Transverse colon (tissue), 4 donors: Measurements from ENCODE around the gene CDCA7L. TPM values are rescaled to one million over a fixed set of nuclear protein-coding genes. Genes with fewer than 3 reads are reported as not detected.
A peak's percentile ranks its signal among the peaks of the same experiment; 100 is the strongest.
"Not testable (repeated sequence)": the region's sequence is repeated elsewhere in the genome, so short reads cannot be mapped to it uniquely, and the experiment has no call there.

Experiments used
- DNase-seq: peaks from one replicate; pipeline ENCODE4 v3.0.0-alpha.2; 2019
- H3K27ac ChIP-seq, 4 donors: fragments of 200-600 bp; sonication (generic); 2 replicates each; pipeline ENCODE4 v1.5.1; 2016 to 2018; ENCODE audit warnings: inconsistent platforms in 4 of 4
- H3K27me3 ChIP-seq: fragments of 200-600 bp; sonication (generic); 2 replicates; pipeline ENCODE4 v1.5.1; 2017; ENCODE audit warnings: inconsistent platforms
- H3K36me3 ChIP-seq, 4 donors: fragments of 200-600 bp; sonication (generic); 2 replicates each; pipeline ENCODE4 v1.5.1; 2017 to 2019; ENCODE audit warnings: inconsistent platforms in 4 of 4
- H3K4me1 ChIP-seq, 4 donors: fragments of 200-600 bp; sonication (generic); 2 replicates each; pipeline ENCODE4 v1.5.1; 2017 to 2020; ENCODE audit warnings: inconsistent platforms in 4 of 4
- H3K4me3 ChIP-seq, 4 donors: fragments of 200-600 bp; sonication (generic); 1 replicate in 1 of 4; 2 replicates in 3 of 4; pipeline versions ENCODE4 v1.5.1 to v1.6.1; 2017 to 2019; ENCODE audit warnings: inconsistent platforms in 4 of 4
- H3K9me3 ChIP-seq, 2 donors: fragments of 200-600 bp; sonication (generic); 2 replicates each; pipeline ENCODE4 v1.5.1; 2017 to 2019; ENCODE audit warnings: inconsistent platforms in 2 of 2
- CTCF ChIP-seq, 5 experiments: fragments of 200-600 bp in 3 of 5; fragments of 450-650 bp in 2 of 5; sonication (generic) in 3 of 5; IDR thresholded peaks; 1 replicate in 2 of 5; 2 replicates in 3 of 5; pipeline ENCODE4 v1.5.1; 2016 to 2017; ENCODE audit warnings: antibody characterized with exemption in 5 of 5, inconsistent platforms in 3 of 5, mild to moderate bottlenecking in 2 of 5, moderate library complexity in 1 of 5
- EP300 ChIP-seq: sonication (generic); formaldehyde crosslinking; IDR thresholded peaks from one replicate; pipeline ENCODE4 v1.6.1; 2017; ENCODE audit warnings: antibody characterized with exemption, low read depth
- POLR2A ChIP-seq: fragments of 450-650 bp; IDR thresholded peaks from one replicate; pipeline ENCODE4 v1.6.1; 2016; ENCODE audit warnings: antibody characterized with exemption, mild to moderate bottlenecking, moderate library complexity
- POLR2AphosphoS5 ChIP-seq, 3 donors: sonication (generic); formaldehyde crosslinking; IDR thresholded peaks; one replicate each; pipeline ENCODE4 v1.6.1; 2016; ENCODE audit warnings: antibody characterized with exemption in 3 of 3
- WGBS, 2 donors: methylation state at CpG; one replicate each; pipeline ENCODE4 v1.1.5; 2018; ENCODE audit warnings: low coverage in 1 of 2; 5-methylcytosine and 5-hydroxymethylcytosine counted together
- in situ Hi-C, 4 donors: fragments of 200-750 bp; cut with MboI; loops; one replicate each; pipeline versions ENCODE4 v1.15.0 to v1.15.1; 2017; ENCODE audit warnings: low sequenced_read_pairs in 3 of 4, low pct_ligation_motif_present in 1 of 4, low pct_unique_long_range_greater_than_20kb in 1 of 4
- intact Hi-C: fragments of 100-400 bp; cut with DNase I; formaldehyde crosslinking; loops from one replicate; pipeline ENCODE4 v1.15.1; 2023; ENCODE audit warnings: low total_unique reads
- total RNA-seq, 4 donors: library from RNA; depleted of rRNA; stranded (reverse); fragments of >200 nt; gene quantifications; one replicate each; pipeline ENCODE4 v1.1.0, GENCODE V29; 2016

The CDCA7L gene
- total RNA-seq, 4 donors from 2014 or later: 9.0 to 24.0 (median 13.2) TPM

DNA sequence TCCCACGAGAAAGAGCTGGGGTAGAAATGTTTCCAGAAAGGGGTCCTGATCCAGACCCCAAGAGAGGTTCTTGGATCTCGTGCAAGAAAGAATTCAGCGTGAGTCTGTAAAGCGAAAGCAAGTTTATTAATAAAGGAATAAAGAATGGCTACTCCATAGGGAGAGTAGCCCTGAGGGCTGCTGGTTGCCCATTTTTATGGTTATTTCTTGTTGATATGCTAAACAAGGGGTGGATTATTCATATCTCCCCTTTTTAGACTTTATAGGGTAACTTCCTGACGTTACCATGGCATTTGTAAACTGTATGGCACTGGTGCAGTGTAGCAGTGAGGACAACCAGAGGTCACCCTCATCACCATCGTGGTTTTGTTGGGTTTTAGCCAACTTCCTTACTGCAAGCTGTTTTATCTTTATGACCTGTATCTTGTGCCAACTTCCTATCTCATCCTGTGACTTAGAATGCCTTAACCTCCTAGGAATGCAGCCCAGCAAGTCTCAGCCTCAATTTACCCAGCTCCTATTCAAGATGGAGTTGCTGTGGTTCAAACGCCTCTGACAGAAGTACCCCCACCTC lies 80.0 kb downstream of the CDCA7L start:
- H3K27me3 ChIP-seq, H3K4me1 ChIP-seq, intact Hi-C loops, H3K36me3 ChIP-seq, H3K27ac ChIP-seq, H3K4me3 ChIP-seq, H3K9me3 ChIP-seq, in situ Hi-C loops: not testable (repeated sequence)
- TF ChIP-seq POLR2AphosphoS5 (IDR thresholded peaks at IDR 0.05): peak in 1 of 3 donors; percentile 39
- DNase-seq: peak; percentile 63
- WGBS, 2 donors: 45 to 58% methylated on average over 6 to 7 of the region's 7 CpGs

- no peak for DNase-seq
- 61 to 75% methylated on average over 3 to 6 of the region's 6 CpGs for WGBS, 2 donors
- in situ Hi-C loops (no loop called here), intact Hi-C loops (no loop called here)
- Histone ChIP-seq H3K27ac (no peak overlapping the region), H3K27me3 (no peaks in the 10 kb centered on the region), H3K36me3 (no peaks in the 10 kb centered on the region), H3K9me3 (no peaks in the 10 kb centered on the region), H3K4me1 (no peaks in the 10 kb centered on the region), H3K4me3 (no peak overlapping the region)
- TF ChIP-seq EP300: no peak
- TF ChIP-seq CTCF (IDR thresholded peaks at IDR 0.05): no peak
- TF ChIP-seq POLR2AphosphoS5 (IDR thresholded peaks at IDR 0.05): no peak
- TF ChIP-seq POLR2A: no peak
Measured at GRCh38 chr7:21851559-21851967, 94.1 kb downstream of the CDCA7L start.
